SK-N-SH treated with all-trans-retinoic acid at 6 μM for 48 hours (cell line): ENCODE results near the gene TMEM132D.

Source experiments
- ATAC-seq: fragments of 200-7000 bp; cut with Tn5 transposase; 3 replicates; pipeline ENCODE4 v1.9.1; 2020; ENCODE audit warnings: mild to moderate bottlenecking, moderate library complexity
- BACH2 ChIP-seq: fragments of 250-450 bp; sonication (Bioruptor Pico); IDR thresholded peaks from 2 replicates; pipeline ENCODE4 v1.9.0; 2021; ENCODE audit warnings: mild to moderate bottlenecking, borderline replicate concordance
- CREB5 ChIP-seq: fragments of 250-450 bp; sonication (Bioruptor Pico); IDR thresholded peaks from 2 replicates; pipeline ENCODE4 v1.5.1; 2020; ENCODE audit warnings: low read depth, mild to moderate bottlenecking, moderate library complexity
- CSRNP3 ChIP-seq: fragments of 250-450 bp; sonication (Bioruptor Pico); IDR thresholded peaks from 2 replicates; pipeline ENCODE4 v1.5.1; 2021; ENCODE audit warnings: mild to moderate bottlenecking, moderate library complexity
- ESRRG ChIP-seq: fragments of 250-450 bp; sonication (Bioruptor Pico); IDR thresholded peaks from 2 replicates; pipeline ENCODE4 v1.6.1; 2021; ENCODE audit warnings: mild to moderate bottlenecking
- GLIS3 ChIP-seq: fragments of 250-450 bp; sonication (Bioruptor Pico); IDR thresholded peaks from 2 replicates; pipeline ENCODE4 v1.5.0; 2020; ENCODE audit warnings: mild to moderate bottlenecking, moderate library complexity
- ISL1 ChIP-seq: fragments of 250-450 bp; sonication (Bioruptor Pico); IDR thresholded peaks from 2 replicates; pipeline ENCODE4 v2.1.2; 2022; ENCODE audit warnings: mild to moderate bottlenecking, moderate library complexity
- OSR1 ChIP-seq: fragments of 250-450 bp; sonication (Bioruptor Pico); IDR thresholded peaks from 2 replicates; pipeline ENCODE4 v1.8.0; 2022; ENCODE audit warnings: moderate library complexity, mild to moderate bottlenecking, inconsistent platforms
- RARB ChIP-seq: fragments of 250-450 bp; sonication (Bioruptor Pico); IDR thresholded peaks from 2 replicates; pipeline ENCODE4 v1.8.0; 2021; ENCODE audit warnings: mild to moderate bottlenecking, moderate library complexity
- SNAI2 ChIP-seq: fragments of 250-450 bp; sonication (Bioruptor Pico); IDR thresholded peaks from 2 replicates; pipeline ENCODE4 v1.5.0; 2020; ENCODE audit warnings: mild to moderate bottlenecking, moderate library complexity
- TCF4 ChIP-seq: fragments of 250-450 bp; sonication (Bioruptor Pico); IDR thresholded peaks from 2 replicates; pipeline ENCODE4 v1.8.0; 2021; ENCODE audit warnings: mild to moderate bottlenecking, moderate library complexity, borderline replicate concordance
- TOX ChIP-seq: fragments of 250-450 bp; sonication (Bioruptor Pico); IDR thresholded peaks from 2 replicates; pipeline ENCODE4 v1.8.0; 2021; ENCODE audit warnings: mild to moderate bottlenecking, moderate library complexity, borderline replicate concordance
- ZC3H10 ChIP-seq: fragments of 250-450 bp; sonication (Bioruptor Pico); IDR thresholded peaks from 2 replicates; pipeline ENCODE4 v1.5.1; 2021; ENCODE audit warnings: mild to moderate bottlenecking, moderate library complexity
- ZFP3 ChIP-seq: fragments of 250-450 bp; sonication (Bioruptor Pico); IDR thresholded peaks from 2 replicates; pipeline ENCODE4 v1.5.0; 2020; ENCODE audit warnings: mild to moderate bottlenecking, moderate library complexity
- ZNF565 ChIP-seq: fragments of 450-650 bp; formaldehyde crosslinking; conservative IDR thresholded peaks from 2 replicates; pipeline ENCODE4 v1.5.0; 2020; ENCODE audit warnings: low read depth, mild to moderate bottlenecking, moderate library complexity
- ZNF70 ChIP-seq: fragments of 450-650 bp; formaldehyde crosslinking; IDR thresholded peaks from 2 replicates; pipeline ENCODE4 v1.5.0; 2020; ENCODE audit warnings: mild to moderate bottlenecking, moderate library complexity
- ZNF8 ChIP-seq: fragments of 450-650 bp; formaldehyde crosslinking; IDR thresholded peaks from 2 replicates; pipeline ENCODE4 v1.5.0; 2020; ENCODE audit warnings: mild to moderate bottlenecking, moderate library complexity
- TF ChIP-seq, protein P1 (sequence below): fragments of 250-450 bp; sonication (Bioruptor Pico); IDR thresholded peaks from 2 replicates; pipeline ENCODE4 v1.8.0; 2021; ENCODE audit warnings: low read depth, mild to moderate bottlenecking, moderate library complexity, borderline replicate concordance
- TF ChIP-seq, protein P2 (sequence below): fragments of 250-450 bp; sonication (Bioruptor Pico); IDR thresholded peaks from 2 replicates; pipeline ENCODE4 v1.8.0; 2020; ENCODE audit warnings: mild to moderate bottlenecking, moderate library complexity, borderline replicate concordance
- TF ChIP-seq, protein P3 (sequence below): fragments of 250-450 bp; sonication (Bioruptor Pico); IDR thresholded peaks from 2 replicates; pipeline ENCODE4 v1.5.0; 2020; ENCODE audit warnings: mild to moderate bottlenecking, moderate library complexity

Gene TMEM132D

DNA sequence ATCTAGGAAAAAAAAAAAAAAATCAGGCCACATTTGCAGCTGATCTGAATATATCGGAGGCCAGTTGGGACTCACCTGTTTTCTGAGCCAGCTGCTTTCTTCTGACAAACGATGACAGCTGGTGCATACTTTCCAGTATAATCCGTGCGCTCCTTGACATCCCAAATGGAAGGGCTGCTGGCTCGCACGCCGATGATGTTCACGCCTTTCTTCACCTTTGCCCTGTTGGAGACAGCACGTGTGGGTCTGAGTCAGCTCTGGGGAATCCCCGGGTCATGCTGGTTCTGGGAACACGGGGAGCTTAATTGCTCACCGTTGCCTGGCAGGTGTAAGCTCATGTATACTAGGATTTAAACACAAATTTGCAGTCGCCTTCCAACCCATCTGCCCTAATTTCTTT lies 372.8 kb downstream of the TMEM132D start:
- TF ChIP-seq CSRNP3 (CRISPR knock-in tag) (no peak), TCF4 (CRISPR knock-in tag) (no peak), ISL1 (CRISPR knock-in tag) (no peak), ESRRG (CRISPR knock-in tag) (no peak), ZC3H10 (CRISPR knock-in tag) (no peak), RARB (CRISPR knock-in tag) (no peak), ZNF70 (no peak), GLIS3 (CRISPR knock-in tag) (no peak), CREB5 (CRISPR knock-in tag) (no peak), SNAI2 (CRISPR knock-in tag) (no peak), ZNF8 (CRISPR knock-in tag) (no peak)
- TF ChIP-seq, protein P1, sequence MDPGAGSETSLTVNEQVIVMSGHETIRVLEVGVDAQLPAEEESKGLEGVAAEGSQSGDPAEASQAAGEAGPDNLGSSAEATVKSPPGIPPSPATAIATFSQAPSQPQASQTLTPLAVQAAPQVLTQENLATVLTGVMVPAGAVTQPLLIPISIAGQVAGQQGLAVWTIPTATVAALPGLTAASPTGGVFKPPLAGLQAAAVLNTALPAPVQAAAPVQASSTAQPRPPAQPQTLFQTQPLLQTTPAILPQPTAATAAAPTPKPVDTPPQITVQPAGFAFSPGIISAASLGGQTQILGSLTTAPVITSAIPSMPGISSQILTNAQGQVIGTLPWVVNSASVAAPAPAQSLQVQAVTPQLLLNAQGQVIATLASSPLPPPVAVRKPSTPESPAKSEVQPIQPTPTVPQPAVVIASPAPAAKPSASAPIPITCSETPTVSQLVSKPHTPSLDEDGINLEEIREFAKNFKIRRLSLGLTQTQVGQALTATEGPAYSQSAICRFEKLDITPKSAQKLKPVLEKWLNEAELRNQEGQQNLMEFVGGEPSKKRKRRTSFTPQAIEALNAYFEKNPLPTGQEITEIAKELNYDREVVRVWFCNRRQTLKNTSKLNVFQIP (CRISPR knock-in tag), result no peak
- TF ChIP-seq, protein P2, sequence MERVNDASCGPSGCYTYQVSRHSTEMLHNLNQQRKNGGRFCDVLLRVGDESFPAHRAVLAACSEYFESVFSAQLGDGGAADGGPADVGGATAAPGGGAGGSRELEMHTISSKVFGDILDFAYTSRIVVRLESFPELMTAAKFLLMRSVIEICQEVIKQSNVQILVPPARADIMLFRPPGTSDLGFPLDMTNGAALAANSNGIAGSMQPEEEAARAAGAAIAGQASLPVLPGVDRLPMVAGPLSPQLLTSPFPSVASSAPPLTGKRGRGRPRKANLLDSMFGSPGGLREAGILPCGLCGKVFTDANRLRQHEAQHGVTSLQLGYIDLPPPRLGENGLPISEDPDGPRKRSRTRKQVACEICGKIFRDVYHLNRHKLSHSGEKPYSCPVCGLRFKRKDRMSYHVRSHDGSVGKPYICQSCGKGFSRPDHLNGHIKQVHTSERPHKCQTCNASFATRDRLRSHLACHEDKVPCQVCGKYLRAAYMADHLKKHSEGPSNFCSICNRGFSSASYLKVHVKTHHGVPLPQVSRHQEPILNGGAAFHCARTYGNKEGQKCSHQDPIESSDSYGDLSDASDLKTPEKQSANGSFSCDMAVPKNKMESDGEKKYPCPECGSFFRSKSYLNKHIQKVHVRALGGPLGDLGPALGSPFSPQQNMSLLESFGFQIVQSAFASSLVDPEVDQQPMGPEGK (CRISPR knock-in tag), result no peak
- ATAC-seq, result no peak

GRCh38 chr12:129530517-129530916 lies 373.3 kb downstream of the TMEM132D start:
- no peak for ATAC-seq
- TF ChIP-seq GLIS3 (CRISPR knock-in tag) (no peak), RARB (CRISPR knock-in tag) (no peak), CSRNP3 (CRISPR knock-in tag) (no peak), ZFP3 (CRISPR knock-in tag) (no peak), ZNF565 (no peak), TOX (no peak), BACH2 (no peak), OSR1 (CRISPR knock-in tag) (no peak)
- TF ChIP-seq, protein P3, sequence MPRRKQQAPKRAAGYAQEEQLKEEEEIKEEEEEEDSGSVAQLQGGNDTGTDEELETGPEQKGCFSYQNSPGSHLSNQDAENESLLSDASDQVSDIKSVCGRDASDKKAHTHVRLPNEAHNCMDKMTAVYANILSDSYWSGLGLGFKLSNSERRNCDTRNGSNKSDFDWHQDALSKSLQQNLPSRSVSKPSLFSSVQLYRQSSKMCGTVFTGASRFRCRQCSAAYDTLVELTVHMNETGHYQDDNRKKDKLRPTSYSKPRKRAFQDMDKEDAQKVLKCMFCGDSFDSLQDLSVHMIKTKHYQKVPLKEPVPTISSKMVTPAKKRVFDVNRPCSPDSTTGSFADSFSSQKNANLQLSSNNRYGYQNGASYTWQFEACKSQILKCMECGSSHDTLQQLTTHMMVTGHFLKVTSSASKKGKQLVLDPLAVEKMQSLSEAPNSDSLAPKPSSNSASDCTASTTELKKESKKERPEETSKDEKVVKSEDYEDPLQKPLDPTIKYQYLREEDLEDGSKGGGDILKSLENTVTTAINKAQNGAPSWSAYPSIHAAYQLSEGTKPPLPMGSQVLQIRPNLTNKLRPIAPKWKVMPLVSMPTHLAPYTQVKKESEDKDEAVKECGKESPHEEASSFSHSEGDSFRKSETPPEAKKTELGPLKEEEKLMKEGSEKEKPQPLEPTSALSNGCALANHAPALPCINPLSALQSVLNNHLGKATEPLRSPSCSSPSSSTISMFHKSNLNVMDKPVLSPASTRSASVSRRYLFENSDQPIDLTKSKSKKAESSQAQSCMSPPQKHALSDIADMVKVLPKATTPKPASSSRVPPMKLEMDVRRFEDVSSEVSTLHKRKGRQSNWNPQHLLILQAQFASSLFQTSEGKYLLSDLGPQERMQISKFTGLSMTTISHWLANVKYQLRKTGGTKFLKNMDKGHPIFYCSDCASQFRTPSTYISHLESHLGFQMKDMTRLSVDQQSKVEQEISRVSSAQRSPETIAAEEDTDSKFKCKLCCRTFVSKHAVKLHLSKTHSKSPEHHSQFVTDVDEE, result no peak
- TF ChIP-seq, protein P2 (CRISPR knock-in tag), result no peak
